SKM-1 (cell line): Measurements from ENCODE around the gene SNRNP25.

Source experiments
- DNase-seq: peaks from one replicate; lab custom pipeline; 2025; ENCODE audit not compliant: unreplicated experiment; lab: John Stamatoyannopoulos, UW

SNRNP25 gene

DNA sequence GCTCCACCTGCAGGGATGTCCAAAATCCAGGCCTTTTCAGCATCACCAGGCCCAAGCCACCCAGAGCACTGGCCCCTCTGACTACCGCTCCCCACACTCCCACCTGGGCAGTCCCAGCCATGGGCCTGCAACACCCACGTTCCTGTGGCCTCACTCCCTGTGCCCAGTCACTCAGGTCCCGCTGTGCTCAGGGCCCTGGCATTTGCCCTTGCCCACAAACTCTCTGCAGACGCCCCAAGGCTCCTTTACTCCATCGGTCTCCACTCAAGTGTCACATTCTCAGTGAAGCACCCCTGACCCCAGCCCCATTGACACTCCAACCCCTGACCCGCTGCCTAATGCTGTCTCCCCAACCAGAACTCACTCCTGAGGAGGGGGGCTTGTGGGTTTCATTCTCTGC is 48.0 kb downstream of the SNRNP25 start:
- DNase-seq: no peak

DNA sequence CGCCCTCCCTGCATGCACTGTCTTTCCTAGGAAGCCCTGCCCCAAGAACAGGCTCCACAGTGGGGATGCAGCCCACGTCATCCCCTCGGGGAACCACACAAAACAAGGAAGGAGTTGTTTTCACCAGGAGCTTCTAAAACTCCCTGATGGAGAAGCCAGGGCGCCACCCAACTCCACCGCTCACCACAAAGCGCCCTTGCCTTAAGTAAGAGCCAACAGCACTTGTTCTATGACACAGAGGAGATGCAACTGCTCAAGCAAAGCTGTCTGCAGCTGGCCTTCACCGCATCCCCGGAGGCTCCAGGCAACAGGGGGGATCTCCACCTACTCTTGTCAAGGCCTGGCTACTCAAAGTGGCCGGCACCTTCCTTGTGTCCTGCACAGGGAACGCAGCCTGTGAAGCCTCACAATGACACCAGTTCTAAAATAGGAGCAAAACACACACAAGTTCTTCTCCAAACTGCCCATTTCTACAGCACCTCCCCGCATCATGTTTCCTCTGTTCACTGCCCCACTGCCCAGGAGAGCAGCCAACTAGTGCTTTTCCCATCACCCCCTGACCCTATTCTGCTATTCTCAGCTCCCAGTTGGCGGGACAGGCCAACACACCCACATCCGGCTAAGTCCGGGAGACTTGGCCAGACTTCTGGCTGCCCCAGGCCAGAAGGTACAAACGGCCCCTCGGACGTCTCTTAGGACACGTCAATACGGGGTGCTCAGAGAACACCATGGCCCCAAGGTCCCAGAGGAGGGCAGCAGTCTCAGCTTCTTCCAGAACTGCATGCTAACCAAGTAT is 48.6 kb downstream of the SNRNP25 start:
- DNase-seq: no peak

DNA sequence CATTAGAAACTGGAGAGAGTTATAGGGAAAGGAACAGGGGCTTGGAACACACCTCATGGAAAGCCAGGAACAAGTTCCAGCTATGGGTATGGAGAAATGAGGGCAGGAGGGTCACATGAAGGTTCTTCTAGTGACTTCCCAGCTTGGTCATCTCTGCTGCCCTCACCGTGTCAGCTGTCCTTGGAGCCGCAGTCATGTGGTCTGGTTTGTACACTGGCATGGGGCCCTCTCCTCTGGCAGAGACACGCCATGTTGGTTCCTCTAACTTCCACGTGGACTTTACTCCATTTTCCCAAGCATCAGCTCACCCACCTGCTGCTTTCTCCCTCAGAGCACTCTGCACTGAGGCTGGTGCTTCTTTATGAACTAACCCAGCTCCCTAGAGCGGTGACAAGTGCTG is 50.7 kb downstream of the SNRNP25 start:
- no peak for DNase-seq

DNA sequence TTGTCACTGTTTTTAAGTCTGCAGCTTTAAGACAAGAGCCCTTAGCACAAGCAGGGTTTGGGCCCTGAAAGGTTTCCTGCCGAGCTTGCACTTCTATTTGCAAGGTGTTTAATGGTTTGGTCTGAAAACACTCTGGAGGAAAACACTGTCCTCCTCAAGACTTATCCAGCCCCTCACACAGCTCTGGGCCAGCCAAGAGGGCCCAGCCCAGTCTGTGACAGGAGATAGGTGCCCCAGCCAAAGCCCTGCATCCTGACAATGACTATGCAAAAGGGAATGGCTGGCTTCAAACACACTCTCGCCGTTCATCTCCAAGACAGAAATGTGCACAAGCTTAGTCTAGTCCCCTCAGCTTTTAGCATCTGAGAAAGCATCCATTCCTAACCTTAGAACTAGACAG is 51.3 kb downstream of the SNRNP25 start:
- no peak for DNase-seq

DNA sequence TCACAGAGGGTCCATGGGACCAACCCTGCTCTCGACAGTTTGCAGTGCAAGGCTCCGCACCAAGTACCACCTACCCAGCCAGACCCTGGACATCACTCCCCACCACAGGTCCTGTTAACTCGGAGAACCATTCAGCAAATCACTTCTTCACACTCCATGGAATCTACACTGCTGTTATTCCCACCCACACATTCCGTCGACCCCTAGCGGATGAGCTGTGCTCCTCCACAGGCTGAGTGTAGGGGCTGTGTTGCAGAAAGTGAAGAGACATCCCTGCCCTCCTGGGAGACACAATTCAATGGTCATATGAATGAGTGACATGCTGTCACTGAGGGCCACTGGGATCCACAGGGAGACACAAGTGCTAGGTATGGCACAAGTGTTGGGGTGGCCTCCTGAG is 51.9 kb downstream of the SNRNP25 start:
- no peak for DNase-seq

DNA sequence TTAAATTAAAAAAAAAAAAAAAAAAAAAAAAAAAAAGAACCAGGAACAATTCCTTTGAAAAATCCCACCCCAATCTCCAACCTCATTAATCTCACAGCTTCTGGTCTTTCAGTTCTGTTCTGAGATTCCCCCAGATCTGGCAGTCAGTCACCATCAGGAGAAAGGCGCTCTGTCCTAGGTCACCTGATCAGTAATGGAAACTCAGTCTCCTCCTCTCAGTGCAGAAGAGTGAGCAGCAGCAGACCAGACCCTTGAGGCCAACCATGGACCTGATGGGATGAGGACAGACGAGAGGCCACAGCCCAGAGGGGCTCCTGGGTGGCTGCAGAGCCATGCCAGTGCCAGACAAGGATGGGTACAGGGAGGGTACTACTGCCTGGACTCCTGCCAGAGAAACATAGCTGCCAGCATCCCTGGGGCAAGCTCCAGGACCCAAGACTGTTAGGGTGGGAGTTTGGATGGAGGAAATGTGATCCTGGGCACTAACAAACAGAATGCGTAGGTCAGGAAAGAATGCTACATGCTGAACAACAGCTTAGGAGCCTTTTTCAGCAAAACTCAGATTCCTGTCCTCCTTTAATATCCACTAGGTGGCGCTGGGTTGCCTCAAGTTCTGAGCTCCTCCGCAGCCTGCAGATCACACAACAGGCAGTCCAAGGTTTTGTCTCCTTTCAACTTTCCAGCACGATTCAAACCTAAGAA is 53.1 kb downstream of the SNRNP25 start:
- peak; percentile 75 for DNase-seq
